ENCODE data around the gene KDM2A.

The KDM2A gene

DNA sequence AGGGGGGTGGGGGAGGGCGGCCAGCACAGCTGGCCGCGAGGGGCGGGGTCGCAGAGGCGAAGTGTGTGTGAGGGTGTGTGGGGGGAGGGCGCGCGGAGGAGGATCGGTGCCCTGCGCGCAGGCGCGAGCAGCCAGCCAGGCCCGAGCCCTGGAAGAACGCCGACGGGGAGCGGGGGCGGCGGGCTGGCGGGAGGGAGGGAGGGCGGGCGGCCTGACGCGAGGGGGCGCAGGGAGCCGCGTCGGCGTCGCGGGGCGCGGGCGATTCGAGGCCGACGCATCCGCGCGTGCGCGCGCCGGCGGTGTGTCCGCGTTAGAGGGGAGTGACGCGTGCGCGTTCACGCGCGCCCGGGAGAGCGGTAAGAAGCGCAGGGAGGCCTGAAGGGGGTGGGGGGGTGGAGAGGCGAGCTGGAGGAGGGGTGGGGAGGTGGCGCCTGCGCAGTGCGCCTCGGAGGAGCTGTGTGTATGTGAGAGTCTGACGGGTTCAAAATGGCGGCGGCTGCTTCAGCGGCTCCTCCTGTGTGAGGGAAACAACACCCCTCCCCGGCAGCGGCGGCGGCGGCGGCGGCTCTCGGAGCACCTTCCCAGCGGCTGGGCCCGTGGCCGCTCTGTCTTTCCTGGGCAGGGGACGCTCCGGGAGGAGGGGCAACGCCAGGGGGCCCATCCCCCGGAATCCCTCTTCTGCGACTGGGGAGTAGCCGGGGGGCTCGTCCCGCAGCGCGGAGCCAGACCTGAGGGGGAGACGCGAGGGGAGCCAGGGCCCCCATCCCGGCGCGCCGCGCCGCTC lies at the start of gene KDM2A:
KDM2A (plus strand) TSS at position 463 of the 784 bp plus-strand sequence. CDS start 2,054 bp downstream, outside the sequence.
- no peaks in the 10 kb centered on the region for H3K9me3 Mint-ChIP-seq
- H3K4me1 Mint-ChIP-seq = peaks cover 19% of the 10 kb centered on the region
- ATAC-seq (peak; percentile 86), DNase-seq (ENCODE audit: low spot score in 2 of 2) (peak; percentile 91 to 95)
- peak within 1 kb of the TSS; percentile 98 for H3K4me3 Mint-ChIP-seq
- peak within 1 kb of the TSS; percentile 97 for H3K27ac Mint-ChIP-seq
- H3K36me3 Mint-ChIP-seq = peaks cover 55% of the 10 kb centered on the region

DNA sequence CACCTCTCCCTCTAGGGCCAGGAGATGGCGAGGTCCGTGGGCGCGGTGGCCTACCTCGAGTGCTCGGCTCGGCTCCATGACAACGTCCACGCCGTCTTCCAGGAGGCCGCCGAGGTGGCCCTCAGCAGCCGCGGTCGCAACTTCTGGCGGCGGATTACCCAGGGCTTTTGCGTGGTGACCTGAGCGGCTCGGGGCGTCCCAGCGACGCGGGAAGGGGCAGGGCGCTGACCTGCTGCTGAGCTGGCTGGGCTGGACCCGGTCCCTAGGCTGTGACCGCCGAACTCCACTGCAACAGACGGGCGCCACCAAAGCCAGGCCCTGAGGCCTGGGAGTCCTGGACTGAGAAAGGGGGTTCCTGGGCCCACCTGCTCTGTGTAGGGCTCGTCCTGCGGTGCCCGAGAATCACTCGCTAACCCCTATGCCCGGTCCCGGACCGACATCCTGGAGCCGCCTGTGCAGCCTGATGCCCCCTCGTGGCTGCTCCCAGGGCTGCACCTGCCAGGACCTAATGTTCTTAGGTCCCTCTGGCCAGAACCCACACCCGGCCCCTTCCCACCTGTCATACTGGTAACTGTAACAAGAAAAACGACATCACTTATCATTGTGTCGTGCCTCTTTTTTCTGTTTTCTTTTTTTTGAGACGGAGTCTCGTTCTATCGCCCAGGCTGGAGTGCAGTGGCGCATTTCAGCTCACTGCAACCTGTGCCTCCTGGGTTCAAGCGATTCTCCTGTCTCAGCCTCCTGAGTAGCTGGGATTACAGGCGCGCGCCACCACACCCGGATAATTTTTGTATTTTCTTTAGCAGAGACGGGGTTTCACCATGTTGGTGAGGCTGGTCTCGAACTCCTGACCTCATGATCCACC lies 47.4 kb upstream of the KDM2A start:
- H3K36me3 Mint-ChIP-seq = no peaks in the 10 kb centered on the region
- H3K4me1 Mint-ChIP-seq = peaks cover 14% of the 10 kb centered on the region
- H3K4me3 Mint-ChIP-seq = peak overlapping the region; percentile 59
- no peak overlapping the region for H3K27ac Mint-ChIP-seq
- H3K9me3 Mint-ChIP-seq = no peaks in the 10 kb centered on the region
- DNase-seq (ENCODE audit: low spot score in 2 of 2) (peak; percentile 78 to 85), ATAC-seq (peak; percentile 89)

- H3K4me1 Mint-ChIP-seq = peaks cover 16% of the 10 kb centered on the region
- DNase-seq (ENCODE audit: low spot score in 2 of 2) = no peak
- H3K27ac Mint-ChIP-seq = no peak overlapping the region
- ATAC-seq = no peak
- H3K4me3 Mint-ChIP-seq = no peak overlapping the region
- H3K36me3 Mint-ChIP-seq = no peaks in the 10 kb centered on the region
- H3K9me3 Mint-ChIP-seq = no peaks in the 10 kb centered on the region
Observed at GRCh38 chr11:67072295-67072694, 46.8 kb upstream of the KDM2A start.

- H3K36me3 Mint-ChIP-seq = no peaks in the 10 kb centered on the region
- no peak overlapping the region for H3K4me3 Mint-ChIP-seq
- ATAC-seq (no peak), DNase-seq (ENCODE audit: low spot score in 2 of 2) (no peak)
- peaks cover 28% of the 10 kb centered on the region for H3K4me1 Mint-ChIP-seq
- H3K27ac Mint-ChIP-seq = no peak overlapping the region
- no peaks in the 10 kb centered on the region for H3K9me3 Mint-ChIP-seq
Observed at GRCh38 chr11:67073908-67074307, 45.2 kb upstream of the KDM2A start.

DNA sequence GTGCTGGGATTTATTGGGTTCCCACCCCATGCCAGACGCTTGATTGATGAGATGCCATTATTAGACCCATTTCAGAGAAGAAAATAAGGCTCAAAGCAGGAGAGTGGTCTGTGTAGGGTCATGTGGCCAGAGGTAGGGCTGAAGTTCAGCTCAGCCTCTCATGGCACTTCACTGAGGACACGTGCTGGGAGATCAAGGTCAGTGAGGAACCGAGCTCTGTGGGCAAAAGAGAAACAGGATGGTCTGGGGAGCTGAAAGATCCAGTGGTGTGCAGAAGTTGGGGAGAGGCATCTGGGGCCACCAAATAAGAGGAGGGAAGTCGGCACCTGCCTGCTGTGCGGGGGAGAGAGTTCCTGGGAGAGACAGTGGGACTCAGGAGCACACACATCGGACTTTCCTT lies 42.9 kb upstream of the KDM2A start:
- peaks cover 40% of the 10 kb centered on the region for H3K4me1 Mint-ChIP-seq
- no peak for DNase-seq (ENCODE audit: low spot score in 2 of 2)
- ATAC-seq = no peak
- no peak overlapping the region for H3K27ac Mint-ChIP-seq
- no peak overlapping the region for H3K4me3 Mint-ChIP-seq
- H3K9me3 Mint-ChIP-seq = no peaks in the 10 kb centered on the region
- H3K36me3 Mint-ChIP-seq = no peaks in the 10 kb centered on the region

DNA sequence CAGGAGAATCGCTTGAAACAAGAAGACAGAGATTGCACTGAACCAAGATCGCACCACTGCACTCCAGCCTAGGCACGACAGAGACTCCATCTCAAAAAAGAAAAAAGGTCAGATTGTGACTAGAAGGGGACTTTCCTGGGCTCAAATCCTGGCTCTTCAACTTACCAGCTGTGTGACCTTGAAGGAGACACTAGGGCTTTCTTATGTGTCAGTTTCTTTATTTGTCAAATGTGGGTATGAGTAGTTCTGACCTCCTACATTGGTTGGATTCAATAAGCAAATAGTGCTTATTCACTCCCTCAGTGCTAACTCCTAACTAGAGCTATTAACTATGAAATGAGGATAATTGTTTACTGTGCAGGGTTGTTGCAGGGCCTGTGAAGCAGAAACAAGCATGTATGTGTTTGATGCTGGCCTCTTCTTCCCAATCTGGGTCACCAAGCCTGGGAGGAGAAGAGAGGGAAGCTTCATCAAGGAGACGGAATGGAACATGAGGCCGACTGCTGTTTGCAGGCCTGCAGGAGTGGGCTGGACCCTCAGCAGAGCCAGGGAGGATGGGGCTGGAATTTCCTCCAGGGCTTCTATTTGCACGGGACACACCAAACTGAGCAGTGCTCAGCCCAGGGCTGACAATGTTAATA lies 39.9 kb upstream of the KDM2A start:
- H3K27ac Mint-ChIP-seq = peak overlapping the region; percentile 70
- H3K4me1 Mint-ChIP-seq = peaks cover 40% of the 10 kb centered on the region
- no peaks in the 10 kb centered on the region for H3K36me3 Mint-ChIP-seq
- peak; percentile 88 for ATAC-seq
- no peak for DNase-seq (ENCODE audit: low spot score in 2 of 2)
- H3K9me3 Mint-ChIP-seq = no peaks in the 10 kb centered on the region
- peak overlapping the region; percentile 22 for H3K4me3 Mint-ChIP-seq

DNA sequence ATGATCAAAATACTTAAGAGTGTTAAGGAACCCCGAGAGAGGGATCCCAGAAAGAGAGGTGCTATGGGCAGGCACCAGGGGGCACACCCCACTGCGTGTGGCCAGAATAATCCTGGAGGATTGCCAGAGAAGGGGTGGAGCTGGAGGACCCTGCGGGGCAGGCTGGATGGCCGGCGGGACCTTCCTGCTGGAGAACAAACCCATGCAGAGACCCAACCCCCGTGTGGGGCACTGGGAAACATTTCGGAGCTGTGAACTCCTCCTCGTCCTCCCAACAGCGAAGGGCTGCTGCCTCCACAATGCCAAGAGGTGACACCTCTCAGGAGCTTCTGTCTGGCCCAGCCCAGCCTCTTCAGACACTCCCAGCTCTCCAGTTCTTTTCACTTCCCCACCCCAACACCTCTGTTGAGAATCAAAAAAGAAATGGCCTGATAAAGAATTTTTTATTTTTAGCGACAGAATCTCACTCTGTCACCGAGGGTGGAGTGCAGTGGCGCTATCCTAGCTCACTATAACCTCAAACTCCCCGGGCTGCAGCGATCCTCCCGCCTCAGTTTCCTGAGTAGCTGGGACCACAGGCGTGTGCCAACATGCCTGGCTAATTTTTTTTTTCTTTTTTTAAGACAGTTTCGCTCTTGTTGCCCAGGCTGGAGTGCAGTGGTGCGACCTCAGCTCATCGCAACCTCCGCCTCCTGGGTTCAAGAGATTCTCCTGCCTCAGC lies 36.8 kb upstream of the KDM2A start:
- peaks cover 32% of the 10 kb centered on the region for H3K4me1 Mint-ChIP-seq
- H3K4me3 Mint-ChIP-seq = peak overlapping the region; percentile 20
- no peak for ATAC-seq
- no peak for DNase-seq (ENCODE audit: low spot score in 2 of 2)
- no peaks in the 10 kb centered on the region for H3K9me3 Mint-ChIP-seq
- H3K36me3 Mint-ChIP-seq = no peaks in the 10 kb centered on the region
- no peak overlapping the region for H3K27ac Mint-ChIP-seq

DNA sequence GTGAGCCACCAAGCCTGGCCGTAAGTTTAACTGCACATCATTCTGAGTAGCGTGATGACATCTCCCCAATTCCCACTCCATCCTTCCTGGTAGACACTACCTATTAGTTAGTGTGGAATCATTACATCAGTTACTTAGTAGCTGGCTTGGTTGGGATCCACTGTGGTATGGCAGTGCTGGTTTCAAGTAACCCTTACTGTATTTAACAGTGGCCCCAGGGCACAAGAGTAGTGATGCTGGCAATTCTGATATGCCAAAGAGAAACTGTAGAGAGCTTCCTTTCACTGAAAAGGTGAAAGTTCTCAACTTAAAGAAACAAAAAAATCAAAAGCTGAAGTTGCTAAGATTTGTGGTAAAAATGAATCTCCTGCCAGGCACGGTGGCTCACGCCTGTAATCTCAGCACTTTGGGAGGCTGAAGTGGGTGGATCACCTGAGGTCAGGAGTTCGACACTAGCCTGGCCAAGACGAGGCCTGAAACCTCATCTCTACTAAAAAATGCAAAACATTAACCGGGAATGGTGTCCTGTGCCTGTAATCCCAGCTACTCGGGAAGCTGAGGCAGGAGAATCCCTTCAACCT lies 35.2 kb upstream of the KDM2A start:
- H3K9me3 Mint-ChIP-seq = no peaks in the 10 kb centered on the region
- no peak overlapping the region for H3K4me3 Mint-ChIP-seq
- no peaks in the 10 kb centered on the region for H3K36me3 Mint-ChIP-seq
- no peak overlapping the region for H3K27ac Mint-ChIP-seq
- DNase-seq (ENCODE audit: low spot score in 2 of 2) (no peak), ATAC-seq (no peak)
- H3K4me1 Mint-ChIP-seq = peaks cover 19% of the 10 kb centered on the region

DNA sequence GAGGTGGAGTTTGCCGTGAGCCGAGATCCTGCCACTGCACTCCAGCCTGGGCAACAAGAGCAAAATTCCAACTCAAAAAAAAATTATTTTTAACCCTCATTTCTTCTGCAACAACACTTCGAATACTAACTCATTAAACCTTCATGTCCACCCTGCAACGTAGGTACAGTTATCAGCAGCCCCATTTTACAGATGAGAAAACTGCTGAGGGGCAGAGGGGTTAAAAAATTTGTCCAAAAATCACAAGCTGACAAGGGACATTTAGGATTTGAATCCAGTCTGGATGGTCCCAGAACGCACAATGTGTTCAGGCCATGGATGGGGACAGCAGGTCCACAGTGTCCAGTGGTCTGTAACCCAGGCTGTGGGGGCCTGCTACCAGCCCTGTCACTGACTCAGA lies 33.4 kb upstream of the KDM2A start:
- H3K9me3 Mint-ChIP-seq = no peaks in the 10 kb centered on the region
- ATAC-seq (no peak), DNase-seq (ENCODE audit: low spot score in 2 of 2) (no peak)
- no peaks in the 10 kb centered on the region for H3K36me3 Mint-ChIP-seq
- H3K4me1 Mint-ChIP-seq = peaks cover 7% of the 10 kb centered on the region
- no peak overlapping the region for H3K4me3 Mint-ChIP-seq
- H3K27ac Mint-ChIP-seq = no peak overlapping the region

- ATAC-seq (no peak), DNase-seq (ENCODE audit: low spot score in 2 of 2) (no peak)
- Mint-ChIP-seq H3K4me3 (no peak overlapping the region), H3K27ac (no peak overlapping the region), H3K4me1 (no peaks in the 10 kb centered on the region), H3K9me3 (no peaks in the 10 kb centered on the region), H3K36me3 (no peaks in the 10 kb centered on the region)
Observed at GRCh38 chr11:67090717-67091116, 28.3 kb upstream of the KDM2A start.

DNA sequence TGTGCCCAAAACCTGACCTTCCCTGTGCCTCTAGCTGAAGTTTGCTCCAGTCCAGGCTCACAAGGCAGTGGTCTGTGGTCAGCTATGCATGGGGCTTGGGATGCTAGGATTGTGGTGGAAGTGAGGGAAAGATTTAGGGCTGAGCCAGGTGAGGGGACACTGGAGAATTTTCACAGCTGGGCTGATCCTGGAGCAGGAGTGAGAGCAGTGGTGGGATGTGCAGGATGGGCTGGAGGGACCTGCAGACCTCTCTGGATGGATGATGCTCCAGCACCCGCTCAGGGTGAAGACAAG lies 23.9 kb upstream of the KDM2A start:
- Mint-ChIP-seq H3K4me3 (no peak overlapping the region), H3K27ac (no peak overlapping the region), H3K9me3 (no peaks in the 10 kb centered on the region), H3K36me3 (no peaks in the 10 kb centered on the region), H3K4me1 (peaks cover 6% of the 10 kb centered on the region)
- no peak for DNase-seq (ENCODE audit: low spot score in 2 of 2)
- no peak for ATAC-seq

DNA sequence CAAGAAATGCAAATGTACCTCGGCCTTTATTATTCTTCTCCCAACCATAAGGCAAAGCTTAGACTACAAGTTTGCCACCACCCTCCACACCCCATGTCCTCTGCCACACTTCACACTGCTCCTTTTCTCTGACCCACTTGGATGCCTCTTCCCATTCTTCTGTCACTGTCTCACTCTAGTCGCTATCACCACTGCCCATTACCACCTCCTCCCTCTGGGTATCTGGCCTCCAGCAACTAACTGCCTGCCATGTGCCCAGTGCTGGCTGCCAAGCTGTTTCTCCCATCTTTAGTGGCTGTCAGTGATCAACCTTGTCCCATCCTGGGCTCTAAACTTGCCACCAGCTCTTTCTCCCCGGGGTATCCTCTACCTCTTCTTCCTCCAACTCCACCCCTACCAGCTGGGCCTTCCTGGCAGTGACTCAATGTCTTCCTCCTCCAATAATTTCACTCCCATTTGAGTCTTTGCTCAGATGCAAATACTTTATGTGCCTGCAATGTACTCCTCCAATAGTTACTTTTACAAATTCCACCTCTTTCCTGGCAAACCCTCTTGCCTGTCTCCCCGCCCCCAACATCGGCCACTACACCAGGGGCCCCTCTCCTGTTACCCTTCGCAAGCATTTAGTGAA lies 20.1 kb upstream of the KDM2A start:
- peaks cover 14% of the 10 kb centered on the region for H3K4me1 Mint-ChIP-seq
- no peaks in the 10 kb centered on the region for H3K9me3 Mint-ChIP-seq
- no peaks in the 10 kb centered on the region for H3K36me3 Mint-ChIP-seq
- DNase-seq (ENCODE audit: low spot score in 2 of 2) (no peak), ATAC-seq (no peak)
- no peak overlapping the region for H3K4me3 Mint-ChIP-seq
- peak overlapping the region; percentile 54 for H3K27ac Mint-ChIP-seq

GRCh38 chr11:67099831-67100324 lies 19.2 kb upstream of the KDM2A start:
- Mint-ChIP-seq H3K27ac (peak overlapping the region; percentile 54), H3K36me3 (no peaks in the 10 kb centered on the region), H3K4me3 (no peak overlapping the region), H3K9me3 (no peaks in the 10 kb centered on the region), H3K4me1 (peaks cover 17% of the 10 kb centered on the region)
- ATAC-seq (peak; percentile 33), DNase-seq (ENCODE audit: low spot score in 2 of 2) (no peak)

DNA sequence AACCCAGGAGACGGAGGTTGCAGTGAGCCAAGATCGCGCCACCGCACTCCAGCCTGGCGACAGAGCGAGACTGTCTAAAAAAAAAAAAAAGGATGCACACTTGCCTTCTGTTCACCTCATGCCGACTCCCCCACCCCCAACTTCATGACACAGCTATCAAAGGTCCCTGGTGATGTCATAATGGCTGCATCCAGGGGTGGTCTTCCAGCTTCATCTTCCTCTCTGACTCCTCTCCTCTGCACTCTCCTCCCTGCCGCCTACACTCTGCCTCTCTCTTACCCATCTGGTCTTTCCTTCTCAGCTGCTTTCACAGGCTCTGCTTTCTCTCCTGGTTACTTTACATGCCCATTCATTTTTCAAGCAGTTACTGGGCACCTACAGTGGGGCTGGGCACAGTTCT lies 16.4 kb upstream of the KDM2A start:
- Mint-ChIP-seq H3K4me1 (peaks cover 17% of the 10 kb centered on the region), H3K4me3 (no peak overlapping the region), H3K36me3 (no peaks in the 10 kb centered on the region), H3K9me3 (no peaks in the 10 kb centered on the region), H3K27ac (no peak overlapping the region)
- DNase-seq (ENCODE audit: low spot score in 2 of 2) = no peak
- no peak for ATAC-seq

Data from stimulated activated effector memory CD8-positive, alpha-beta T cell treated with anti-CD3 and anti-CD28 coated beads, Interleukin-12 subunit alpha, Interleukin-12 subunit beta, amount 100 ng/mL, for 72 hours (primary cell).